ENCODE results near the gene CARD14. TPM values are rescaled to one million over a fixed set of nuclear protein-coding genes. Genes with fewer than 3 reads are reported as not detected.

CARD14 gene
- total RNA-seq, 1 experiment from 2014 or later = 16.5 TPM

DNA sequence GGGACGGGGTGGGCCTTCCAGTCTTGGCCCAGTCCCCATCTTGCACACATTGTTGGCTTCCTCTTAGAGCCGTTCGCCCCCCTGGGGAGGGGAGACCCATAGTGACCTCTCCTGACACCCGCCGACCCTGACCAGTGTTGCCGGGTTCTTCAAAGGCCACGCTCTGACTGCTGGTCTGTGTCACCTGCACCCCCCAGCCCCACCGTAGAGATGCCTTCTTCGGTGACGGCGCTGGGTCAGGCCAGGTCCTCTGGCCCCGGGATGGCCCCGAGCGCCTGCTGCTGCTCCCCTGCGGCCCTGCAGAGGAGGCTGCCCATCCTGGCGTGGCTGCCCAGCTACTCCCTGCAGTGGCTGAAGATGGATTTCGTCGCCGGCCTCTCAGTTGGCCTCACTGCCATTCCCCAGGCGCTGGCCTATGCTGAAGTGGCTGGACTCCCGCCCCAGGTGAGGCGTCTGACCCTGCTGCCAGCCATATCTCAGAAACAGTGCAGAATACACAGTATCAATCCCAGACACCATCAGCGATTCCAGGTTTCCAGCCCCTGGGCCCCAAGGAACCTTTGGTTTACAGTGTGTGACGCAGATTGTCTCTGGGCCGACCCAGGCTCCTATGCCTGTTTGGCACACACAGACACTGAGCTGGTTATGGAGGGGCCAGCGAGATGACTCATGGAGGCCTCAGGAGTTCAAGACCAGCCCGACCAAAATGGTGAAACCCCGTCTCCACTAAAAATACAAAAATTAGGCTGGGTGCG, 51.7 kb downstream of the CARD14 start:
- Histone ChIP-seq H3K36me3 (ENCODE audit: low read depth) (no peaks in the 10 kb centered on the region), H3K4me2 (no peak overlapping the region), H3K79me2 (ENCODE audit: low read depth) (no peaks in the 10 kb centered on the region), H4K20me1 (ENCODE audit: insufficient read depth) (no peaks in the 10 kb centered on the region; the same call in 1 of the 2 replicates), H3K4me1 (replicated peaks; ENCODE audit: insufficient read depth) (peaks cover 6% of the 10 kb centered on the region; the same call in 1 of the 2 replicates), H3F3A (ENCODE audit: insufficient read depth, low read depth) (no peaks in the 10 kb centered on the region), H3K27ac (no peak overlapping the region), H3K9me3 (ENCODE audit: insufficient read depth, low read depth) (no peaks in the 10 kb centered on the region), H3K27me3 (ENCODE audit: insufficient read depth, low read depth) (no peaks in the 10 kb centered on the region), H2AFZ (no peak overlapping the region), H3K9me2 (ENCODE audit: insufficient read depth) (no peaks in the 10 kb centered on the region), H3K4me3 (no peak overlapping the region)
- TF ChIP-seq, protein P1, sequence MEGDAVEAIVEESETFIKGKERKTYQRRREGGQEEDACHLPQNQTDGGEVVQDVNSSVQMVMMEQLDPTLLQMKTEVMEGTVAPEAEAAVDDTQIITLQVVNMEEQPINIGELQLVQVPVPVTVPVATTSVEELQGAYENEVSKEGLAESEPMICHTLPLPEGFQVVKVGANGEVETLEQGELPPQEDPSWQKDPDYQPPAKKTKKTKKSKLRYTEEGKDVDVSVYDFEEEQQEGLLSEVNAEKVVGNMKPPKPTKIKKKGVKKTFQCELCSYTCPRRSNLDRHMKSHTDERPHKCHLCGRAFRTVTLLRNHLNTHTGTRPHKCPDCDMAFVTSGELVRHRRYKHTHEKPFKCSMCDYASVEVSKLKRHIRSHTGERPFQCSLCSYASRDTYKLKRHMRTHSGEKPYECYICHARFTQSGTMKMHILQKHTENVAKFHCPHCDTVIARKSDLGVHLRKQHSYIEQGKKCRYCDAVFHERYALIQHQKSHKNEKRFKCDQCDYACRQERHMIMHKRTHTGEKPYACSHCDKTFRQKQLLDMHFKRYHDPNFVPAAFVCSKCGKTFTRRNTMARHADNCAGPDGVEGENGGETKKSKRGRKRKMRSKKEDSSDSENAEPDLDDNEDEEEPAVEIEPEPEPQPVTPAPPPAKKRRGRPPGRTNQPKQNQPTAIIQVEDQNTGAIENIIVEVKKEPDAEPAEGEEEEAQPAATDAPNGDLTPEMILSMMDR (conservative IDR thresholded peaks at IDR 0.05) = no peak
- TF ChIP-seq EZH2 (IDR thresholded peaks at IDR 0.05; ENCODE audit: low read depth) = no peak
- ChIA-PET CTCF (no interaction called here), POLR2A (ENCODE audit: unreplicated experiment) (no interaction called here)
- BruUV-seq (replicated peaks) = TSS peak; percentile 26
- no peak for DNase-seq
- intact Hi-C loops (cut with micrococcal nuclease; ENCODE audit: unreplicated experiment) = no loop called here

DNA sequence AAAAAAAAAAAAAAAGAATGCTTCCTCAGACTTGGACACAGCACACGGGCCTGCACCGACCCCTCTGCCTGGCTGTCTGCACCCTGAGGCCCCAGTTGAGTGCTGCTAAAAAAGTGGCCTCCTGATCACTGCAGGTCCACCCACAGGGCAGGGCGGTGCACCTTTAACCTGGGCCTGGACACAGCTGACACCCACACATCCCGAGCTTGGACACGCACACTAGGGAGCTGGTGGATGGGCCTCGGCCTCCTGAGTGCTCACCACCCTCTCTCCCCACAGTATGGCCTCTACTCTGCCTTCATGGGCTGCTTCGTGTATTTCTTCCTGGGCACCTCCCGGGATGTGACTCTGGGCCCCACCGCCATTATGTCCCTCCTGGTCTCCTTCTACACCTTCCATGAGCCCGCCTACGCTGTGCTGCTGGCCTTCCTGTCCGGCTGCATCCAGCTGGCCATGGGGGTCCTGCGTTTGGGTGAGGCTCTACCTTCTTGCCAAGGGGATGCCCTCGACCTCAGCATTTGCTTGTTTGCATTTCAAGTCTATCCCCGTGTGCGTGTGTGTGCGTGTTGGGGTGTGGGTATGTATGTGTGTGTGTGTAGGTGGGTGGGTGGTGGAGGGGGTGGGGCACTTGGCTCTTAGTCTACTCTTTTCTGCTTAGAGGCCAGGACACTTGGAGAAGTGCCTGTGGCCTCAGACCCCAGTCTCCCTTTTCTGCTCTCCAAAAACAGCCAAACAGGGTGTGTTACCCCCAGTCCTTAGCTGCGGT, 52.7 kb downstream of the CARD14 start:
- CTCF ChIA-PET = no interaction called here
- no peaks in the 10 kb centered on the region for H3K79me2 ChIP-seq (ENCODE audit: low read depth)
- TF ChIP-seq, protein P1 (conservative IDR thresholded peaks at IDR 0.05) = no peak
- no peak for TF ChIP-seq EZH2 (IDR thresholded peaks at IDR 0.05; ENCODE audit: low read depth)
- POLR2A ChIA-PET (ENCODE audit: unreplicated experiment) = no interaction called here
- H3F3A ChIP-seq (ENCODE audit: insufficient read depth, low read depth) = no peaks in the 10 kb centered on the region
- no peaks in the 10 kb centered on the region for H3K27me3 ChIP-seq (ENCODE audit: insufficient read depth, low read depth)
- intact Hi-C loops (cut with micrococcal nuclease; ENCODE audit: unreplicated experiment) = no loop called here
- no peaks in the 10 kb centered on the region for H3K36me3 ChIP-seq (ENCODE audit: low read depth)
- H4K20me1 ChIP-seq (ENCODE audit: insufficient read depth) = no peaks in the 10 kb centered on the region; the same call in 1 of the 2 replicates
- H3K9me3 ChIP-seq (ENCODE audit: insufficient read depth, low read depth) = no peaks in the 10 kb centered on the region
- H3K27ac ChIP-seq = no peak overlapping the region
- no peak overlapping the region for H3K4me2 ChIP-seq
- peaks cover 6% of the 10 kb centered on the region; the same call in 1 of the 2 replicates for H3K4me1 ChIP-seq (replicated peaks; ENCODE audit: insufficient read depth)
- DNase-seq = no peak
- no peaks in the 10 kb centered on the region for H3K9me2 ChIP-seq (ENCODE audit: insufficient read depth)
- H2AFZ ChIP-seq = no peak overlapping the region
- no TSS peak for BruUV-seq (replicated peaks)
- H3K4me3 ChIP-seq = no peak overlapping the region

DNA sequence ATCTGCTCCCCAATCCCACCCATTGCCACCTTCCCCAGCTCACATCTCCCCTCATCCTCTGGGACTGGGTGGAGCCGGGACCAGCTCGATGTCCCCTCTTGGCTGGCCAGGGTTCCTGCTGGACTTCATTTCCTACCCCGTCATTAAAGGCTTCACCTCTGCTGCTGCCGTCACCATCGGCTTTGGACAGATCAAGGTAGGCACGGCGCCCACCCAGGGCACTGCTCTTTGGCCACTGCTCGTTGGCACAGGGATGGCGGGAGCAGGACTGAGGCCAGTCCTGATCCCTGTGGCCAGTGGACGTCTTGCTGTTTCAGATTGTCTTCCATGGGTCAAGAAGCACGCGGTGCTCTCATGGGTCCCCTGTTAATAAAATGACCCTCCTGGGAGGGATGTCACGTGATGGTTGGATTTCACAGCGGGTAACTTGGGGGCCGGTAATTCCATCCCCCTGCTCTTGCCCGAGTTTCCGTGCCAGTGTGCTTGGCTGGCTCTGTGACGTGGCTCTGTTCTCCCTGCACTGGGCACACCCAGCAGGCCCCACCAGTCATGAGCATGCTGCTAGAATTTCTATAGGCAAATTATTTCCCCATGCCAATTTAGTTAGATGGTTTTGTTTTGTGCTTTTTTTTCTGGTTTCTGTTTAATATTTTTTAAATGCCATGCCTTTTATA, 53.4 kb downstream of the CARD14 start:
- POLR2A ChIA-PET (ENCODE audit: unreplicated experiment) = no interaction called here
- no peaks in the 10 kb centered on the region for H4K20me1 ChIP-seq (ENCODE audit: insufficient read depth)
- TF ChIP-seq EZH2 (IDR thresholded peaks at IDR 0.05; ENCODE audit: low read depth) = no peak
- TF ChIP-seq, protein P1 (conservative IDR thresholded peaks at IDR 0.05) = no peak
- H2AFZ ChIP-seq = no peak overlapping the region
- CTCF ChIA-PET = no interaction called here
- H3K9me3 ChIP-seq (ENCODE audit: insufficient read depth, low read depth) = no peaks in the 10 kb centered on the region
- peaks cover 6% of the 10 kb centered on the region; the same call in 1 of the 2 replicates for H3K4me1 ChIP-seq (replicated peaks; ENCODE audit: insufficient read depth)
- H3K9me2 ChIP-seq (ENCODE audit: insufficient read depth) = no peaks in the 10 kb centered on the region
- no peaks in the 10 kb centered on the region for H3K79me2 ChIP-seq (ENCODE audit: low read depth)
- no peak overlapping the region for H3K4me3 ChIP-seq
- H3K27me3 ChIP-seq (ENCODE audit: insufficient read depth, low read depth) = no peaks in the 10 kb centered on the region
- DNase-seq = no peak
- intact Hi-C loops (cut with micrococcal nuclease; ENCODE audit: unreplicated experiment) = no loop called here
- H3K4me2 ChIP-seq = no peak overlapping the region
- no peak overlapping the region for H3K27ac ChIP-seq
- no TSS peak for BruUV-seq (replicated peaks)
- no peaks in the 10 kb centered on the region for H3F3A ChIP-seq (ENCODE audit: insufficient read depth, low read depth)
- H3K36me3 ChIP-seq (ENCODE audit: low read depth) = no peaks in the 10 kb centered on the region

Measured in PC-9 (cell line).